HG02938 (cell line): ENCODE data around the gene GSG1L.
"Not testable (repeated sequence)": the region's sequence is repeated elsewhere in the genome, so short reads cannot be mapped to it uniquely, and the experiment has no call there.

Source experiments
- ATAC-seq: cut with Tn5 transposase; IDR thresholded peaks from one replicate; pipeline ENCODE4 v1.9.1; 2021; ENCODE audit warnings: mild to moderate bottlenecking, moderate library complexity; ENCODE audit not compliant: unreplicated experiment

Gene GSG1L

GRCh38 chr16:27959914-27960313, 103.6 kb downstream of the GSG1L start:
- no peak for ATAC-seq

- ATAC-seq = no peak
Measured at GRCh38 chr16:27954191-27954590, 109.3 kb downstream of the GSG1L start.

GRCh38 chr16:27952811-27953210, 110.7 kb downstream of the GSG1L start:
- ATAC-seq = no peak

- no peak for ATAC-seq
Measured at GRCh38 chr16:27951489-27952120, 111.9 kb downstream of the GSG1L start.

GRCh38 chr16:27950206-27950887, 113.2 kb downstream of the GSG1L start:
- ATAC-seq = no peak

GRCh38 chr16:27947696-27948095, 115.8 kb downstream of the GSG1L start:
- ATAC-seq = no peak

- ATAC-seq = no peak
Measured at GRCh38 chr16:27945233-27945973, 118.1 kb downstream of the GSG1L start.

GRCh38 chr16:27943766-27944165, 119.7 kb downstream of the GSG1L start:
- ATAC-seq = no peak

- not testable (repeated sequence) for ATAC-seq
Measured at GRCh38 chr16:27942071-27942470, 121.4 kb downstream of the GSG1L start.

- no peak for ATAC-seq
Measured at GRCh38 chr16:27935076-27935475, 128.4 kb downstream of the GSG1L start.

- no peak for ATAC-seq
Measured at GRCh38 chr16:27932542-27933135, 130.9 kb downstream of the GSG1L start.

- ATAC-seq = no peak
Measured at GRCh38 chr16:27929818-27930217, 133.7 kb downstream of the GSG1L start.

GRCh38 chr16:27928542-27928941, 135.0 kb downstream of the GSG1L start:
- no peak for ATAC-seq

GRCh38 chr16:27927266-27927901, 136.1 kb downstream of the GSG1L start:
- no peak for ATAC-seq

GRCh38 chr16:27925612-27926011, 137.9 kb downstream of the GSG1L start:
- ATAC-seq = no peak

GRCh38 chr16:27924411-27925118, 138.9 kb downstream of the GSG1L start:
- no peak for ATAC-seq

- no peak for ATAC-seq
Measured at GRCh38 chr16:27923751-27924150, 139.8 kb downstream of the GSG1L start.

GRCh38 chr16:27922433-27922832, 141.1 kb downstream of the GSG1L start:
- ATAC-seq = no peak

GRCh38 chr16:27921134-27921533, 142.4 kb downstream of the GSG1L start:
- ATAC-seq = no peak

- ATAC-seq = no peak
Measured at GRCh38 chr16:27920391-27920891, 143.1 kb downstream of the GSG1L start.
